ENCODE results near the gene UGT2B17.
"Not testable (repeated sequence)": the region's sequence is repeated elsewhere in the genome, so short reads cannot be mapped to it uniquely, and the experiment has no call there.

- TF ChIP-seq CTCF, POLR2A (IDR thresholded peaks at IDR 0.05): not testable (repeated sequence)
Measured at GRCh38 chr4:68575636-68576035, 486 bp downstream of the UGT2B17 start.
